Ovary (tissue), 3 donors: ENCODE measurements around the gene PIGL.

Experiments
- CTCF ChIP-seq, 3 donors: fragments of 450-650 bp in 2 of 3; fragments of 200-600 bp in 1 of 3; IDR thresholded peaks; one replicate each; pipeline versions ENCODE4 v1.5.1 to v1.8.0; 2016 to 2022; ENCODE audit warnings: antibody characterized with exemption in 3 of 3, mild to moderate bottlenecking in 1 of 3
- POLR2A ChIP-seq: fragments of 450-650 bp; IDR thresholded peaks from one replicate; pipeline ENCODE4 v1.6.1; 2017; ENCODE audit warnings: antibody characterized with exemption, mild to moderate bottlenecking, moderate library complexity
- donor health status: DM: no; HTN: no; CAD: no.

GRCh38 chr17:16181581-16181980 is 35.4 kb upstream of the PIGL start:
- TF ChIP-seq CTCF (IDR thresholded peaks at IDR 0.05) (no peak), POLR2A (no peak)
